Caco-2 (cell line): ENCODE measurements around the gene LSM7. TPM values are rescaled to one million over a fixed set of nuclear protein-coding genes. Genes with fewer than 3 reads are reported as not detected.

Experiments
- BruUV-seq: library from RNA; stranded (reverse); fragments of 400-500 nt; replicated peaks from 2 replicates; lab custom pipeline; 2021; lab: Mats Ljungman, UMichigan
- CTCF ChIA-PET: fragments of 300-600 bp; sonication (Branson Sonifier 250); formaldehyde crosslinking; loops from one replicate; lab custom pipeline; 2022; ENCODE audit warnings: antibody characterized with exemption; lab: Charles Lee
- POLR2A ChIA-PET: fragments of 300-600 bp; sonication (Branson Sonifier 250); formaldehyde crosslinking; loops from one replicate; lab custom pipeline; 2022; ENCODE audit warnings: antibody characterized with exemption; lab: Charles Lee
- DNase-seq, 2 experiments: peaks; one replicate each; pipeline versions ENCODE4 v3.0.0 to v3.0.0-alpha.2; 2020 to 2022
- H3K27me3 ChIP-seq: replicated peaks from 2 replicates; pipeline ENCODE4 v1.6.0; 2011; ENCODE audit warnings: low read length; ENCODE audit not compliant: control insufficient read depth, insufficient read depth
- H3K36me3 ChIP-seq: 2 replicates; pipeline ENCODE4 v1.5.1; 2011; ENCODE audit warnings: low read length; ENCODE audit not compliant: control insufficient read depth, insufficient read depth
- H3K4me1 ChIP-seq: fragments of 250-450 bp; sonication (Bioruptor Pico); 2 replicates; pipeline ENCODE4 v1.5.1; 2020; ENCODE audit warnings: mild to moderate bottlenecking
- H3K4me3 ChIP-seq: 2 replicates; pipeline ENCODE4 v1.5.1; 2011; ENCODE audit warnings: low read depth, mild to moderate bottlenecking, control low read depth, low read length
- H3K9me3 ChIP-seq: fragments of 250-450 bp; sonication (Bioruptor Pico); 2 replicates; pipeline ENCODE4 v1.5.1; 2020; ENCODE audit warnings: mild to moderate bottlenecking, moderate library complexity
- H3K27ac Mint-ChIP-seq: one replicate; pipeline ENCODE4 v1.8.0; 2022; ENCODE audit warnings: mixed read lengths; ENCODE audit not compliant: unreplicated experiment
- H3K27me3 Mint-ChIP-seq: one replicate; pipeline ENCODE4 v1.8.0; 2022; ENCODE audit warnings: mixed read lengths; ENCODE audit not compliant: insufficient read depth, unreplicated experiment
- H3K36me3 Mint-ChIP-seq: one replicate; pipeline ENCODE4 v1.8.0; 2022; ENCODE audit warnings: mild to moderate bottlenecking, mixed read lengths; ENCODE audit not compliant: insufficient read depth, unreplicated experiment
- H3K4me1 Mint-ChIP-seq: one replicate; pipeline ENCODE4 v1.8.0; 2022; ENCODE audit warnings: low read depth, mixed read lengths; ENCODE audit not compliant: unreplicated experiment
- H3K4me3 Mint-ChIP-seq: one replicate; pipeline ENCODE4 v1.8.0; 2022; ENCODE audit warnings: mild to moderate bottlenecking, moderate library complexity, mixed read lengths; ENCODE audit not compliant: unreplicated experiment
- H3K9me3 Mint-ChIP-seq: one replicate; pipeline ENCODE4 v1.8.0; 2022; ENCODE audit warnings: mixed read lengths; ENCODE audit not compliant: unreplicated experiment
- CTCF ChIP-seq, 2 experiments: fragments of 200-600 bp in 1 of 2; IDR thresholded peaks; 1 replicate in 1 of 2; 2 replicates in 1 of 2; pipeline versions ENCODE4 v1.5.1 to v1.8.0; 2011 to 2022; ENCODE audit warnings: antibody characterized with exemption in 1 of 2, control low read depth in 1 of 2, inconsistent platforms in 1 of 2, low read depth in 1 of 2, low read length in 1 of 2, mild to moderate bottlenecking in 1 of 2, moderate library complexity in 1 of 2; ENCODE audit not compliant: insufficient read depth in 1 of 2, severe bottlenecking in 1 of 2, unreplicated experiment in 1 of 2
- intact Hi-C: fragments of 100-400 bp; cut with micrococcal nuclease; formaldehyde crosslinking; loops from one replicate; pipeline ENCODE4 v1.10.0; 2022; ENCODE audit not compliant: unreplicated experiment
- total RNA-seq: library from RNA; stranded (reverse); gene quantifications from 2 replicates; pipeline ENCODE4 v1.2.3, GENCODE V29; 2022

LSM7 gene
- total RNA-seq, 1 experiment from 2014 or later, result 141 TPM

- no peak for TF ChIP-seq CTCF (IDR thresholded peaks at IDR 0.05; ENCODE audit: insufficient read depth in 1 of 2, low read depth in 1 of 2, low read length in 1 of 2, severe bottlenecking in 1 of 2, unreplicated experiment in 1 of 2)
- Histone ChIP-seq H3K4me1 (0 out of 2 replicates have a peak, but pooled peaks cover 3% of the 10 kb centered on the region), H3K9me3 (no peaks in the 10 kb centered on the region), H3K36me3 (no peaks in the 10 kb centered on the region), H3K27me3 (no peaks in the 10 kb centered on the region), H3K4me3 (no peak overlapping the region)
- DNase-seq, result no peak
- intact Hi-C loops, result no loop called here
- CTCF ChIA-PET, result no interaction called here
- POLR2A ChIA-PET, result no interaction called here
- no peaks in the 10 kb centered on the region for H3K27me3 Mint-ChIP-seq
- peaks cover 5% of the 10 kb centered on the region for H3K36me3 Mint-ChIP-seq
- peaks cover 13% of the 10 kb centered on the region for H3K9me3 Mint-ChIP-seq
- H3K27ac Mint-ChIP-seq, result no peak overlapping the region
- no peak overlapping the region for H3K4me3 Mint-ChIP-seq
- BruUV-seq, result no TSS peak
- H3K4me1 Mint-ChIP-seq, result peaks cover 6% of the 10 kb centered on the region
Observed at GRCh38 chr19:2312820-2313501, 15.4 kb downstream of the LSM7 start.

DNA sequence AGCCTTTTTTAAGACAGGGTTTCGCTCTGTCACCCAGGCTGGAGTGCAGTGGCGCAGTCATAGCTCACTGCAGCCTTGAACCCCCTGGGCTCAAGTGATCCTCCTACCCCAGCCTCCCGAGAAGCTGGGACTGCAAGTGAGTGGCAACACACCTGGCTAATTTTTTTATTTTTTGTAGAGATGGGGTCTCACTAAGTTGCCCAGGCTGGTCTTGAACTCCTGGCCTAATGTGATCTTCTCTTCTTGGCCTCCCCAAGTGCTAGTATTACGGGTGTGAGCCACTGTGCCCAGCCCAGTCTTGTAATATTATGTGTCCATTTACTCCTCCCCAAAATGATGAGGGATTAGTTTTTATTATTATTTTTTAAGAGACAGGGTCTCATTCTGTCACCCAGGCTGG is 17.3 kb downstream of the LSM7 start:
- H3K27me3 ChIP-seq, result no peaks in the 10 kb centered on the region
- 0 out of 2 replicates have a peak, but pooled peaks cover 3% of the 10 kb centered on the region for H3K4me1 ChIP-seq
- Mint-ChIP-seq H3K36me3 (peaks cover 5% of the 10 kb centered on the region), H3K27ac (no peak overlapping the region), H3K9me3 (peaks cover 13% of the 10 kb centered on the region), H3K4me1 (peaks cover 6% of the 10 kb centered on the region), H3K27me3 (no peaks in the 10 kb centered on the region), H3K4me3 (no peak overlapping the region)
- intact Hi-C loops, result no loop called here
- no peak for DNase-seq
- BruUV-seq, result no TSS peak
- POLR2A ChIA-PET, result no interaction called here
- CTCF ChIA-PET, result no interaction called here
- H3K36me3 ChIP-seq, result no peaks in the 10 kb centered on the region
- H3K9me3 ChIP-seq, result no peaks in the 10 kb centered on the region
- TF ChIP-seq CTCF (IDR thresholded peaks at IDR 0.05; ENCODE audit: insufficient read depth in 1 of 2, low read depth in 1 of 2, low read length in 1 of 2, severe bottlenecking in 1 of 2, unreplicated experiment in 1 of 2), result no peak
- no peak overlapping the region for H3K4me3 ChIP-seq

GRCh38 chr19:2309734-2310362 is 18.5 kb downstream of the LSM7 start:
- no peak for DNase-seq
- Mint-ChIP-seq H3K4me3 (peak overlapping the region; percentile 68), H3K27me3 (no peaks in the 10 kb centered on the region), H3K36me3 (peaks cover 5% of the 10 kb centered on the region), H3K9me3 (peaks cover 8% of the 10 kb centered on the region), H3K4me1 (peaks cover 6% of the 10 kb centered on the region), H3K27ac (peak overlapping the region; percentile 39)
- CTCF ChIA-PET, result no interaction called here
- no peaks in the 10 kb centered on the region for H3K9me3 ChIP-seq
- H3K36me3 ChIP-seq, result no peaks in the 10 kb centered on the region
- no peak overlapping the region for H3K4me3 ChIP-seq
- no peak for TF ChIP-seq CTCF (IDR thresholded peaks at IDR 0.05; ENCODE audit: insufficient read depth in 1 of 2, low read depth in 1 of 2, low read length in 1 of 2, severe bottlenecking in 1 of 2, unreplicated experiment in 1 of 2)
- BruUV-seq, result no TSS peak
- H3K27me3 ChIP-seq, result no peaks in the 10 kb centered on the region
- POLR2A ChIA-PET, result no interaction called here
- intact Hi-C loops, result no loop called here
- 0 out of 2 replicates have a peak, but pooled peaks cover 3% of the 10 kb centered on the region for H3K4me1 ChIP-seq
